Suprapubic skin (tissue), 3 donors: ENCODE measurements around the gene MS4A14.

Experiments
- CTCF ChIP-seq, 2 donors: fragments of 200-600 bp in 1 of 2; fragments of 450-650 bp in 1 of 2; sonication (generic) in 1 of 2; IDR thresholded peaks; one replicate each; pipeline ENCODE4 v1.5.1; 2016 to 2019; ENCODE audit warnings: antibody characterized with exemption in 2 of 2, mild to moderate bottlenecking in 1 of 2, moderate library complexity in 1 of 2
- POLR2A ChIP-seq, 2 donors: fragments of 450-650 bp; IDR thresholded peaks; one replicate each; pipeline ENCODE4 v1.6.1; 2017; ENCODE audit warnings: antibody characterized with exemption in 2 of 2, mild to moderate bottlenecking in 2 of 2, moderate library complexity in 2 of 2

- TF ChIP-seq CTCF (IDR thresholded peaks at IDR 0.05) (no peak), POLR2A (IDR thresholded peaks at IDR 0.05) (no peak)
Observed at GRCh38 chr11:60375316-60375715, 20.9 kb upstream of the MS4A14 start.
